Parathyroid adenoma (tissue), 2 donors: ENCODE measurements around the gene SLC25A21.
"Not testable (repeated sequence)": the region's sequence is repeated elsewhere in the genome, so short reads cannot be mapped to it uniquely, and the experiment has no call there.

Experiments used
- H2AFZ ChIP-seq: fragments of 300-600 bp; sonication (generic); one replicate; pipeline ENCODE4 v1.7.0; 2017; ENCODE audit warnings: antibody characterized with exemption, mild to moderate bottlenecking
- H3K27ac ChIP-seq: fragments of 300-600 bp; sonication (generic); one replicate; pipeline ENCODE4 v1.7.0; 2017
- H3K27me3 ChIP-seq: fragments of 300-600 bp; sonication (generic); one replicate; pipeline ENCODE4 v1.7.0; 2017; ENCODE audit warnings: low read length; ENCODE audit not compliant: control insufficient read depth, insufficient read depth
- H3K36me3 ChIP-seq: fragments of 300-600 bp; sonication (generic); one replicate; pipeline ENCODE4 v1.7.0; 2017; ENCODE audit warnings: low read length; ENCODE audit not compliant: control insufficient read depth, insufficient read depth
- H3K4me1 ChIP-seq: fragments of 300-600 bp; sonication (generic); one replicate; pipeline ENCODE4 v1.7.0; 2017; ENCODE audit warnings: control low read depth
- H3K4me2 ChIP-seq: fragments of 300-600 bp; sonication (generic); one replicate; pipeline ENCODE4 v1.7.0; 2017; ENCODE audit warnings: low read length
- H3K4me3 ChIP-seq: fragments of 300-600 bp; sonication (generic); one replicate; pipeline ENCODE4 v1.7.0; 2017; ENCODE audit warnings: low read depth, low read length
- H3K79me2 ChIP-seq: fragments of 300-600 bp; sonication (generic); one replicate; pipeline ENCODE4 v1.7.0; 2017; ENCODE audit warnings: control low read depth
- H3K9ac ChIP-seq: fragments of 300-600 bp; sonication (generic); one replicate; pipeline ENCODE4 v1.7.0; 2017; ENCODE audit warnings: mild to moderate bottlenecking
- H3K9me3 ChIP-seq: fragments of 300-600 bp; sonication (generic); one replicate; pipeline ENCODE4 v1.7.0; 2017; ENCODE audit warnings: low read length; ENCODE audit not compliant: control insufficient read depth
- TF ChIP-seq, protein P1 (sequence below): fragments of 300-600 bp; sonication (generic); IDR thresholded peaks from one replicate; pipeline ENCODE4 v1.7.0; 2017; ENCODE audit warnings: antibody characterized with exemption, mild to moderate bottlenecking
- donor health status: primary hyperparathyroidism.

The SLC25A21 gene

DNA sequence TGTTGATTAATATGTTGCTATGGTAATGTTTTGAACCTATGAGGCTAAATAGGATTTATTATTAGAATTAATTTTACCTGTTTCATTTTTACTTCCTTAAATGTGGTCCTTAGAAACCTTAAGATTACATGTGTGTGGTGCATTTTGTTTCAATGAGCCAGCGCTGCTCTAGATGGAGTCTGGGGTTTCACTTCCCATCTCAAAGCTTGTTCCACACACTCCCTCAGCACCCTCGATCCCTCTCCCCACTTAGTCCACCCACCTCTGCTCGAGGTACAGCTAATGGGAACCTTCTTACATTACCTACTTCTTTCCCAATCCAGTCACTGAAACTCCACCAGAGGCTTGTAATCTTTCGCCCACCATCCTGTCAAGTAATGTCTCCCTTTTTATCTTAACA, 305.5 kb downstream of the SLC25A21 start:
- H3K36me3 ChIP-seq = no peaks in the 10 kb centered on the region
- TF ChIP-seq, protein P1, sequence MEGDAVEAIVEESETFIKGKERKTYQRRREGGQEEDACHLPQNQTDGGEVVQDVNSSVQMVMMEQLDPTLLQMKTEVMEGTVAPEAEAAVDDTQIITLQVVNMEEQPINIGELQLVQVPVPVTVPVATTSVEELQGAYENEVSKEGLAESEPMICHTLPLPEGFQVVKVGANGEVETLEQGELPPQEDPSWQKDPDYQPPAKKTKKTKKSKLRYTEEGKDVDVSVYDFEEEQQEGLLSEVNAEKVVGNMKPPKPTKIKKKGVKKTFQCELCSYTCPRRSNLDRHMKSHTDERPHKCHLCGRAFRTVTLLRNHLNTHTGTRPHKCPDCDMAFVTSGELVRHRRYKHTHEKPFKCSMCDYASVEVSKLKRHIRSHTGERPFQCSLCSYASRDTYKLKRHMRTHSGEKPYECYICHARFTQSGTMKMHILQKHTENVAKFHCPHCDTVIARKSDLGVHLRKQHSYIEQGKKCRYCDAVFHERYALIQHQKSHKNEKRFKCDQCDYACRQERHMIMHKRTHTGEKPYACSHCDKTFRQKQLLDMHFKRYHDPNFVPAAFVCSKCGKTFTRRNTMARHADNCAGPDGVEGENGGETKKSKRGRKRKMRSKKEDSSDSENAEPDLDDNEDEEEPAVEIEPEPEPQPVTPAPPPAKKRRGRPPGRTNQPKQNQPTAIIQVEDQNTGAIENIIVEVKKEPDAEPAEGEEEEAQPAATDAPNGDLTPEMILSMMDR = no peak
- H3K9ac ChIP-seq = no peak overlapping the region
- H3K4me3 ChIP-seq = no peak overlapping the region
- no peaks in the 10 kb centered on the region for H3K27me3 ChIP-seq
- H3K27ac ChIP-seq = no peak overlapping the region
- H3K4me2 ChIP-seq = no peak overlapping the region
- no peak overlapping the region for H2AFZ ChIP-seq
- no peaks in the 10 kb centered on the region for H3K4me1 ChIP-seq
- H3K79me2 ChIP-seq = no peaks in the 10 kb centered on the region
- no peaks in the 10 kb centered on the region for H3K9me3 ChIP-seq

DNA sequence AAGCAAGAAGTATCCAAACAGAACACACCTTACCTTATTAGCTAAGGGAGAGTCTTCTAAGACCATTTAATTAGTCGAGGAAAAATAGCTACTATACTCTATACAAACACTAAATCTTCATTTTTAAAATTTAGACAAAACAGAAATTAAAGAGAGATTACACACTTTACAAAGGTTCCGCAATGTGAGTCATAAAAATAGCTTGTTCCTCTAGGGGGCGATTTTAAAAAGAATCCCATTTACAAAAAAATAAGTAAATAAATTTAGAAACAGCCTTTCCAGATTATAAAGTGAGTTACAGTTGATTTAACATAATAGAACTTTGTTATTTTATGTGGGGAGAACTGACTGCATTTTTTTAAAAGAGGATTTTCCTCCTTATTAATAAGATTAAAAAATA, 309.1 kb downstream of the SLC25A21 start:
- no peaks in the 10 kb centered on the region for H3K79me2 ChIP-seq
- H3K9me3 ChIP-seq = no peaks in the 10 kb centered on the region
- no peaks in the 10 kb centered on the region for H3K27me3 ChIP-seq
- no peak overlapping the region for H2AFZ ChIP-seq
- no peaks in the 10 kb centered on the region for H3K4me1 ChIP-seq
- no peak overlapping the region for H3K27ac ChIP-seq
- no peak overlapping the region for H3K9ac ChIP-seq
- H3K4me2 ChIP-seq = no peak overlapping the region
- no peak overlapping the region for H3K4me3 ChIP-seq
- TF ChIP-seq, protein P1 = no peak
- no peaks in the 10 kb centered on the region for H3K36me3 ChIP-seq

DNA sequence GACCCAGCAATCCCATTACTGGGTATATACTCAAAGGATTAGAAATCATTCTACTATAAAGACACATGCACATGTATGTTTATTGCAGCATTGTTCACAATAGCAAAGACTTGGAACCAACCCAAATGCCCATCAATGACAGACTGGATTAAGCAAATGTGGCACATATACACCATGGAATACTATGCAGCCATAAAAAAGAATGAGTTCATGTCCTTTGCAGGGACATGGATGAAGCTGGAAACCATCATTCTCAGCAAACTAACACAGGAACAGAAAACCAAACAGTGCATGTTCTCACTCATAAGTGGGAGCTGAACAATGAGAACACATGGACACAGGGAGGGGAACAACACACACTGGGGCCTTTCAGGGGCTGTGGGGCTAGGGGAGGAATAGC, 310.2 kb downstream of the SLC25A21 start:
- not testable (repeated sequence) for H3K4me2 ChIP-seq, H2AFZ ChIP-seq, H3K27ac ChIP-seq, H3K9ac ChIP-seq, H3K9me3 ChIP-seq, H3K79me2 ChIP-seq, H3K27me3 ChIP-seq, H3K4me1 ChIP-seq, H3K4me3 ChIP-seq, H3K36me3 ChIP-seq

DNA sequence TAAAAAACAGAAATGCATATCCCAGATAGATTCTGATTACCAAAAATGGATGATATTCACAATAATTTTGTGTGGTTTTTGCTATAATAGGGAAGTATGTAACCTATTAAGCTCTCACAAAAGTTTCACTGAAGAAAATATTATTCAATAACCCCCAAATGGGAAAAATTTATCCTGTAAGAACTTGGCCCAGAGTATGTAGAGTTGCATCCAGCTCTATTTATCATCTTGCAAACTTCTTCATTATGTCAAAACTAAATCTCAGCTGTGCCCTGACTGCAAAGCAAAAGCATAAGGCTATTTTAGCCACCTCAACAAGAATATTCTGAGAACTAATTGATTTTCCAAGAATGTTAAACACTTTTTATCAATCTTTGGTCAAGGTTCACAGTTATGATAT, 311.6 kb downstream of the SLC25A21 start:
- Histone ChIP-seq H3K27me3 (no peaks in the 10 kb centered on the region), H2AFZ (no peak overlapping the region), H3K79me2 (no peaks in the 10 kb centered on the region), H3K9me3 (no peaks in the 10 kb centered on the region), H3K4me1 (no peaks in the 10 kb centered on the region), H3K27ac (no peak overlapping the region), H3K9ac (no peak overlapping the region), H3K36me3 (no peaks in the 10 kb centered on the region), H3K4me2 (no peak overlapping the region), H3K4me3 (no peak overlapping the region)
- TF ChIP-seq, protein P1 = no peak

DNA sequence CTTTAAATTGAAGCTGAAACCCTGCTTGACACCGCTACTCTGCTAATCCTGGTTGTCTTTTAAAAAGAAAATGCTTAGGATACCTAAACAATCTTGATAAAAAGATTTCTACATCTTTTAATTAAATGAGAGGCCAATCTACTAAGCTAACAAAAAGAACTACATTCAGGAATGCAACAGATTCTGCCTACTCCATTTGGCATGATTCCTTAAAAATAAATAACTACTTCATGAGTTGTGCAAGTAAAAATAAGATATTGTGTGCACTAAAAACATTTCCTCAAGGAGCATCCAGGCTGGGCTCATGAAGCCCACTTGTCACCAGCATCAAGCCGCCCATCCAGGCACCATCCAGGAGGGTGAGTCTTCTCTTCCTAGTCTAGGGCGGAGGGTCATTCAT, 313.3 kb downstream of the SLC25A21 start:
- TF ChIP-seq, protein P1 = no peak
- no peak overlapping the region for H3K4me3 ChIP-seq
- no peak overlapping the region for H2AFZ ChIP-seq
- no peaks in the 10 kb centered on the region for H3K36me3 ChIP-seq
- no peak overlapping the region for H3K4me2 ChIP-seq
- H3K27me3 ChIP-seq = no peaks in the 10 kb centered on the region
- no peak overlapping the region for H3K27ac ChIP-seq
- H3K4me1 ChIP-seq = no peaks in the 10 kb centered on the region
- H3K9ac ChIP-seq = no peak overlapping the region
- no peaks in the 10 kb centered on the region for H3K9me3 ChIP-seq
- H3K79me2 ChIP-seq = no peaks in the 10 kb centered on the region
